Activated T-cell treated with anti-CD3 and anti-CD28 coated beads, Interleukin-2, amount 50 U/mL, for 48 hours (primary cell): ENCODE measurements around the gene CIITA.

Source experiments
- DNase-seq, 2 experiments: peaks; one replicate each; pipeline ENCODE4 v3.0.0-alpha.2; 2020

CIITA gene

GRCh38 chr16:10881479-10882030, 4.6 kb downstream of the CIITA start:
- no peak for DNase-seq

GRCh38 chr16:10883004-10883403, 6.0 kb downstream of the CIITA start:
- no peak for DNase-seq

GRCh38 chr16:10885246-10885645, 8.2 kb downstream of the CIITA start:
- no peak for DNase-seq

GRCh38 chr16:10888320-10888937, 11.4 kb downstream of the CIITA start:
- DNase-seq, result no peak

- no peak for DNase-seq
These were observed 12.9 kb downstream of the CIITA start for GRCh38 chr16:10889855-10890254.

GRCh38 chr16:10892782-10893318, 15.8 kb downstream of the CIITA start:
- DNase-seq, result no peak

GRCh38 chr16:10895053-10895946, 18.3 kb downstream of the CIITA start:
- DNase-seq, result peak; percentile 42 to 49

- no peak for DNase-seq
These were observed 19.2 kb downstream of the CIITA start for GRCh38 chr16:10896165-10896564.

GRCh38 chr16:10896723-10897122, 19.7 kb downstream of the CIITA start:
- no peak for DNase-seq

GRCh38 chr16:10897134-10897533, 20.1 kb downstream of the CIITA start:
- no peak for DNase-seq

GRCh38 chr16:10902999-10903398, 26.0 kb downstream of the CIITA start:
- no peak for DNase-seq

GRCh38 chr16:10906482-10906881, 29.5 kb downstream of the CIITA start:
- no peak for DNase-seq

- DNase-seq, result no peak
These were observed 30.1 kb downstream of the CIITA start for GRCh38 chr16:10906914-10907756.

GRCh38 chr16:10907757-10908045, 30.7 kb downstream of the CIITA start:
- DNase-seq, result no peak

GRCh38 chr16:10911267-10911666, 34.3 kb downstream of the CIITA start:
- no peak for DNase-seq

- DNase-seq, result no peak
These were observed 39.5 kb downstream of the CIITA start for GRCh38 chr16:10916534-10916933.

- DNase-seq, result peak; percentile 92 to 93
These were observed 41.4 kb downstream of the CIITA start for GRCh38 chr16:10918294-10919002.

GRCh38 chr16:10919003-10919351, 42.0 kb downstream of the CIITA start:
- DNase-seq, result no peak

- DNase-seq, result no peak
These were observed 43.9 kb downstream of the CIITA start for GRCh38 chr16:10920726-10921427.

- DNase-seq, result no peak
These were observed 44.7 kb downstream of the CIITA start for GRCh38 chr16:10921536-10922327.
